H9 (cell line): ENCODE results near the gene NPDC1. TPM values are rescaled to one million over a fixed set of nuclear protein-coding genes. Genes with fewer than 3 reads are reported as not detected.

Experiments used
- DNase-seq: peaks from one replicate; pipeline ENCODE4 v3.0.0-alpha.2; 2017
- H2AFZ ChIP-seq: one replicate; pipeline ENCODE4 v1.6.1; 2013; ENCODE audit warnings: mild to moderate bottlenecking, low read length, control low read depth, moderate library complexity
- H2AK5ac ChIP-seq: 2 replicates; pipeline ENCODE4 v1.6.1; 2013; ENCODE audit warnings: low read length, control low read depth, mixed read lengths; ENCODE audit not compliant: insufficient read length
- H2BK120ac ChIP-seq: one replicate; pipeline ENCODE4 v1.6.1; 2013; ENCODE audit warnings: low read depth, mild to moderate bottlenecking, low read length, control low read depth, inconsistent platforms; ENCODE audit not compliant: poor library complexity, severe bottlenecking
- H2BK12ac ChIP-seq: 2 replicates; pipeline ENCODE4 v1.6.1; 2013; ENCODE audit warnings: low read length, control low read depth, mixed read lengths, low read depth; ENCODE audit not compliant: insufficient read length
- H2BK15ac ChIP-seq: 2 replicates; pipeline ENCODE4 v1.6.1; 2013; ENCODE audit warnings: low read depth, low read length, control low read depth
- H2BK20ac ChIP-seq: one replicate; pipeline ENCODE4 v1.6.1; 2013; ENCODE audit warnings: low read depth, mild to moderate bottlenecking, low read length, control low read depth, inconsistent platforms; ENCODE audit not compliant: poor library complexity, severe bottlenecking
- H2BK5ac ChIP-seq: 2 replicates; pipeline ENCODE4 v1.6.1; 2013; ENCODE audit warnings: low read length, control low read depth, mixed read lengths; ENCODE audit not compliant: insufficient read length
- H3K14ac ChIP-seq: 2 replicates; pipeline ENCODE4 v1.6.1; 2013; ENCODE audit warnings: low read length, control low read depth; ENCODE audit not compliant: insufficient read depth
- H3K18ac ChIP-seq: 2 replicates; pipeline ENCODE4 v1.6.1; 2013; ENCODE audit warnings: low read depth, mild to moderate bottlenecking, mixed read lengths, low read length, control low read depth; ENCODE audit not compliant: insufficient read length
- H3K23ac ChIP-seq: 2 replicates; pipeline ENCODE4 v1.6.1; 2013; ENCODE audit warnings: low read length, control low read depth, mixed read lengths, low read depth; ENCODE audit not compliant: insufficient read length
- H3K23me2 ChIP-seq: 2 replicates; pipeline ENCODE4 v1.6.1; 2013; ENCODE audit warnings: low read depth, mild to moderate bottlenecking, mixed read lengths, low read length, control low read depth; ENCODE audit not compliant: insufficient read length, poor library complexity, severe bottlenecking
- H3K27ac ChIP-seq: 2 replicates; pipeline ENCODE4 v1.5.1; 2013; ENCODE audit warnings: low read length, control low read depth, mixed read lengths, low read depth; ENCODE audit not compliant: insufficient read length
- H3K27me3 ChIP-seq: 2 replicates; pipeline ENCODE4 v1.6.1; 2013; ENCODE audit warnings: low read length, control low read depth, inconsistent platforms; ENCODE audit not compliant: insufficient read depth
- H3K4ac ChIP-seq: 2 replicates; pipeline ENCODE4 v1.6.1; 2013; ENCODE audit warnings: low read depth, mild to moderate bottlenecking, control low read depth, inconsistent platforms, low read length, moderate library complexity
- H3K4me1 ChIP-seq: 2 replicates; pipeline ENCODE4 v1.6.1; 2013; ENCODE audit warnings: low read length, control low read depth, inconsistent platforms; ENCODE audit not compliant: insufficient read depth
- H3K4me2 ChIP-seq: 2 replicates; pipeline ENCODE4 v1.6.1; 2013; ENCODE audit warnings: low read length, control low read depth, mixed read lengths; ENCODE audit not compliant: insufficient read length, insufficient read depth
- H3K56ac ChIP-seq: 2 replicates; pipeline ENCODE4 v1.6.1; 2013; ENCODE audit warnings: low read depth, mild to moderate bottlenecking, mixed read lengths, low read length, control low read depth; ENCODE audit not compliant: insufficient read length
- H3K79me1 ChIP-seq: 2 replicates; pipeline ENCODE4 v1.6.1; 2013; ENCODE audit warnings: low read depth, mild to moderate bottlenecking, moderate library complexity, low read length, control low read depth, inconsistent platforms; ENCODE audit not compliant: insufficient read depth, poor library complexity, severe bottlenecking
- H3K79me2 ChIP-seq: 2 replicates; pipeline ENCODE4 v1.6.1; 2013; ENCODE audit warnings: low read length, control low read depth, inconsistent platforms; ENCODE audit not compliant: insufficient read depth
- H3K9ac ChIP-seq: 2 replicates; pipeline ENCODE4 v1.6.1; 2013; ENCODE audit warnings: low read length, control low read depth, mixed read lengths; ENCODE audit not compliant: insufficient read length; ENCODE audit errors: extremely low read depth
- H3K9me3 ChIP-seq: one replicate; pipeline ENCODE4 v1.6.1; 2013; ENCODE audit warnings: low read depth, low read length, inconsistent platforms; ENCODE audit not compliant: control insufficient read depth
- H3T11ph ChIP-seq: one replicate; pipeline ENCODE4 v1.6.1; 2013; ENCODE audit warnings: mild to moderate bottlenecking, low read length, control low read depth, inconsistent platforms
- H4K20me1 ChIP-seq: one replicate; pipeline ENCODE4 v1.6.1; 2013; ENCODE audit not compliant: control insufficient read depth, insufficient read length, insufficient read depth
- H4K5ac ChIP-seq: 2 replicates; pipeline ENCODE4 v1.6.1; 2013; ENCODE audit warnings: low read depth, mild to moderate bottlenecking, mixed read lengths, low read length, control low read depth; ENCODE audit not compliant: insufficient read length
- H4K8ac ChIP-seq: replicated peaks from 2 replicates; pipeline ENCODE4 v1.6.1; 2013; ENCODE audit warnings: low read length, control low read depth, mixed read lengths, low read depth; ENCODE audit not compliant: insufficient read length
- H4K91ac ChIP-seq: 2 replicates; pipeline ENCODE4 v1.6.1; 2013; ENCODE audit warnings: low read depth, mild to moderate bottlenecking, moderate library complexity, mixed read lengths, low read length, control low read depth; ENCODE audit not compliant: insufficient read length
- H3K27ac Mint-ChIP-seq, 3 experiments: 2 replicates in 2 of 3; 3 replicates in 1 of 3; pipeline ENCODE4 v1.8.0; 2020 to 2021; ENCODE audit warnings: mixed read lengths in 3 of 3, mild to moderate bottlenecking in 1 of 3, moderate library complexity in 1 of 3
- H3K27me3 Mint-ChIP-seq: 2 replicates; pipeline ENCODE4 v1.8.0; 2021; ENCODE audit warnings: low read depth, mild to moderate bottlenecking, moderate library complexity, mixed read lengths
- H3K36me3 Mint-ChIP-seq, 3 experiments: 2 replicates in 2 of 3; 3 replicates in 1 of 3; pipeline ENCODE4 v1.8.0; 2020 to 2021; ENCODE audit warnings: low read depth in 3 of 3, mixed read lengths in 3 of 3; ENCODE audit not compliant: insufficient read depth in 1 of 3
- H3K4me1 Mint-ChIP-seq, 2 experiments: 2 replicates each; pipeline ENCODE4 v1.8.0; 2020; ENCODE audit warnings: mixed read lengths in 2 of 2
- H3K4me3 Mint-ChIP-seq, 2 experiments: 2 replicates in 1 of 2; 3 replicates in 1 of 2; pipeline ENCODE4 v1.8.0; 2020 to 2021; ENCODE audit warnings: mild to moderate bottlenecking in 2 of 2, mixed read lengths in 2 of 2, moderate library complexity in 1 of 2
- H3K9me3 Mint-ChIP-seq, 2 experiments: 2 replicates in 1 of 2; 3 replicates in 1 of 2; pipeline ENCODE4 v1.8.0; 2020; ENCODE audit warnings: mild to moderate bottlenecking in 2 of 2, mixed read lengths in 2 of 2, moderate library complexity in 1 of 2
- WGBS: extraction: QIAGEN DNeasy Blood & Tissue Kit; methylation state at CpG from one replicate; pipeline ENCODE4 v1.1.7; 2013; ENCODE audit warnings: missing lambda C conversion rate, low lambda C conversion rate, mixed read lengths; ENCODE audit not compliant: insufficient read length; ENCODE audit errors: extremely low coverage; 5-methylcytosine and 5-hydroxymethylcytosine counted together
- total RNA-seq: library from RNA; stranded (reverse); gene quantifications from 2 replicates; pipeline ENCODE4 v1.2.1, GENCODE V29; 2021
- TF ChIP-seq, protein P1 (sequence below): fragments of 200-600 bp; sonication (generic); conservative IDR thresholded peaks from 3 replicates; pipeline ENCODE4 v1.8.0; 2021; ENCODE audit warnings: antibody characterized with exemption, mild to moderate bottlenecking

Gene NPDC1
- total RNA-seq, 1 experiment from 2014 or later = 57.6 TPM

- Mint-ChIP-seq H3K9me3 (no peaks in the 10 kb centered on the region), H3K27ac (no peak overlapping the region), H3K4me1 (peaks cover 2 to 11% of the 10 kb centered on the region in 2 experiments), H3K4me3 (peak overlapping the region in 1 of 2 experiments; percentile 38; a peak in 1 of 5 replicates), H3K27me3 (peaks cover 77% of the 10 kb centered on the region), H3K36me3 (no peaks in the 10 kb centered on the region)
- Histone ChIP-seq H3K9me3 (no peaks in the 10 kb centered on the region), H3K23ac (no peak overlapping the region), H2BK15ac (no peak overlapping the region), H3K9ac (no peak overlapping the region), H4K20me1 (no peaks in the 10 kb centered on the region), H2BK5ac (no peak overlapping the region), H3K14ac (no peak overlapping the region), H2AFZ (no peak overlapping the region), H3K27ac (no peak overlapping the region), H3K56ac (no peak overlapping the region), H2BK20ac (no peak overlapping the region), H3K4ac (no peak overlapping the region), H3K27me3 (peaks cover 7% of the 10 kb centered on the region; the same call in 1 of the 2 replicates), H3K23me2 (peaks cover 6% of the 10 kb centered on the region), H2BK12ac (no peak overlapping the region), H4K91ac (no peak overlapping the region), H3K79me2 (no peaks in the 10 kb centered on the region), H4K8ac (no peak overlapping the region), H2BK120ac (no peak overlapping the region), H2AK5ac (no peak overlapping the region), H3K4me2 (no peak overlapping the region), H3K4me1 (no peaks in the 10 kb centered on the region), H4K5ac (no peak overlapping the region), H3T11ph (no peak overlapping the region), H3K79me1 (no peaks in the 10 kb centered on the region), H3K18ac (no peak overlapping the region)
- DNase-seq = no peak
- no CpG with 5 or more reads among the region's 8 CpGs for WGBS
- TF ChIP-seq, protein P1, sequence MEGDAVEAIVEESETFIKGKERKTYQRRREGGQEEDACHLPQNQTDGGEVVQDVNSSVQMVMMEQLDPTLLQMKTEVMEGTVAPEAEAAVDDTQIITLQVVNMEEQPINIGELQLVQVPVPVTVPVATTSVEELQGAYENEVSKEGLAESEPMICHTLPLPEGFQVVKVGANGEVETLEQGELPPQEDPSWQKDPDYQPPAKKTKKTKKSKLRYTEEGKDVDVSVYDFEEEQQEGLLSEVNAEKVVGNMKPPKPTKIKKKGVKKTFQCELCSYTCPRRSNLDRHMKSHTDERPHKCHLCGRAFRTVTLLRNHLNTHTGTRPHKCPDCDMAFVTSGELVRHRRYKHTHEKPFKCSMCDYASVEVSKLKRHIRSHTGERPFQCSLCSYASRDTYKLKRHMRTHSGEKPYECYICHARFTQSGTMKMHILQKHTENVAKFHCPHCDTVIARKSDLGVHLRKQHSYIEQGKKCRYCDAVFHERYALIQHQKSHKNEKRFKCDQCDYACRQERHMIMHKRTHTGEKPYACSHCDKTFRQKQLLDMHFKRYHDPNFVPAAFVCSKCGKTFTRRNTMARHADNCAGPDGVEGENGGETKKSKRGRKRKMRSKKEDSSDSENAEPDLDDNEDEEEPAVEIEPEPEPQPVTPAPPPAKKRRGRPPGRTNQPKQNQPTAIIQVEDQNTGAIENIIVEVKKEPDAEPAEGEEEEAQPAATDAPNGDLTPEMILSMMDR = no peak
Observed at GRCh38 chr9:137052293-137052692, 6.3 kb upstream of the NPDC1 start.
